Measurements from ENCODE around the gene KLRC4.

- TF ChIP-seq CTCF (IDR thresholded peaks at IDR 0.05; ENCODE audit: borderline replicate concordance, extremely low read depth, low read length, poor library complexity, severe bottlenecking) (no peak), EZH2 (IDR thresholded peaks at IDR 0.05; ENCODE audit: borderline replicate concordance, low read depth, low read length, severe bottlenecking) (no peak)
These were observed 8.7 kb downstream of the KLRC4 start for GRCh38 chr12:10400829-10401228.

Measured in DND-41 (cell line).